AG04449 (cell line): ENCODE results near the gene IL1R2.
"Not testable (repeated sequence)": the region's sequence is repeated elsewhere in the genome, so short reads cannot be mapped to it uniquely, and the experiment has no call there.

ENCODE experiments used
- CTCF ChIA-PET: fragments of 350-600 bp; formaldehyde crosslinking; extraction: SDS; loops from one replicate; lab custom pipeline; 2021; ENCODE audit warnings: antibody characterized with exemption; lab: Yijun Ruan, JAX
- POLR2A ChIA-PET: fragments of 400-600, 350-600 bp; formaldehyde crosslinking; extraction: SDS; loops from one replicate; lab custom pipeline; 2020; ENCODE audit warnings: antibody characterized with exemption, inconsistent platforms; lab: Yijun Ruan, JAX
- DNase-seq: peaks from one replicate; pipeline ENCODE4 v3.0.0-alpha.2; 2010; ENCODE audit warnings: low read depth, low spot score
- H3K4me3 ChIP-seq: 2 replicates; pipeline ENCODE4 v1.5.1; 2011; ENCODE audit warnings: low read depth, mild to moderate bottlenecking, control low read depth, low read length
- CTCF ChIP-seq: IDR thresholded peaks from one replicate; pipeline ENCODE4 v1.5.1; 2011; ENCODE audit warnings: mild to moderate bottlenecking, moderate library complexity, low read length, control low read depth, inconsistent platforms; ENCODE audit not compliant: insufficient read depth; ENCODE audit errors: missing control alignments

Gene IL1R2

GRCh38 chr2:102065675-102066252, 74.0 kb downstream of the IL1R2 start:
- H3K4me3 ChIP-seq = no peak overlapping the region
- no peak for TF ChIP-seq CTCF
- DNase-seq = no peak
- ChIA-PET POLR2A (no interaction called here), CTCF (interaction anchor here (1.1 to 2.9 kb wide), 3 partner anchors 20 to 101 kb away, joined by 3 to 10 read pairs (median 7); no protein-coding TSS in a partner anchor)

GRCh38 chr2:102066554-102066953, 74.8 kb downstream of the IL1R2 start:
- TF ChIP-seq CTCF = no peak
- DNase-seq = no peak
- ChIA-PET CTCF (interaction anchor here (1.1 to 2.9 kb wide), 2 partner anchors 21 to 46 kb away, joined by 3 to 10 read pairs; no protein-coding TSS in a partner anchor), POLR2A (no interaction called here)
- no peak overlapping the region for H3K4me3 ChIP-seq

- POLR2A ChIA-PET, DNase-seq, H3K4me3 ChIP-seq: not testable (repeated sequence)
- CTCF ChIA-PET = interaction anchor here (1.2 kb wide), 1 partner anchor 12 kb away, joined by 3 read pairs; no protein-coding TSS in a partner anchor
These were observed 76.4 kb downstream of the IL1R2 start for GRCh38 chr2:102068126-102068525.

GRCh38 chr2:102069311-102069974, 77.7 kb downstream of the IL1R2 start:
- CTCF ChIA-PET = interaction anchor here (1.2 kb wide), 1 partner anchor 10 kb away, joined by 3 read pairs; no protein-coding TSS in a partner anchor

GRCh38 chr2:102070058-102070642, 78.4 kb downstream of the IL1R2 start:
- no peak overlapping the region for H3K4me3 ChIP-seq
- no peak for DNase-seq
- POLR2A ChIA-PET = no interaction called here

More at GRCh38 chr2:102069311-102069974, 77.7 kb downstream of the IL1R2 start:
- DNase-seq = no peak
- POLR2A ChIA-PET = no interaction called here
- no peak overlapping the region for H3K4me3 ChIP-seq
- TF ChIP-seq CTCF = no peak

GRCh38 chr2:102072741-102073140, 81.0 kb downstream of the IL1R2 start:
- POLR2A ChIA-PET = interaction anchor here (0.9 kb wide), 1 partner anchor 9 kb away, joined by 3 read pairs; no protein-coding TSS in a partner anchor
- no peak for DNase-seq
- TF ChIP-seq CTCF = no peak

More at GRCh38 chr2:102070058-102070642, 78.4 kb downstream of the IL1R2 start:
- TF ChIP-seq CTCF = no peak
- CTCF ChIA-PET = interaction anchor here (0.7 to 0.9 kb wide), 2 partner anchors 18 to 96 kb away, joined by 3 read pairs; no protein-coding TSS in a partner anchor

More at GRCh38 chr2:102072741-102073140, 81.0 kb downstream of the IL1R2 start:
- CTCF ChIA-PET = interaction anchor here (0.9 kb wide), 1 partner anchor 11 kb away, joined by 3 read pairs; no protein-coding TSS in a partner anchor
- no peak overlapping the region for H3K4me3 ChIP-seq
